Urinary bladder (tissue), 4 donors: ENCODE measurements around the gene PGBD5. TPM values are rescaled to one million over a fixed set of nuclear protein-coding genes. Genes with fewer than 3 reads are reported as not detected.
A peak's percentile ranks its signal among the peaks of the same experiment; 100 is the strongest.
"Not testable (repeated sequence)": the region's sequence is repeated elsewhere in the genome, so short reads cannot be mapped to it uniquely, and the experiment has no call there.

Experiments
- DNase-seq: peaks from one replicate; pipeline ENCODE4 v3.0.0-alpha.2; 2015; ENCODE audit errors: extremely low spot score
- H3K27ac ChIP-seq: one replicate; pipeline ENCODE4 v1.5.1; 2013; ENCODE audit warnings: low read depth, mild to moderate bottlenecking, moderate library complexity
- H3K36me3 ChIP-seq: one replicate; pipeline ENCODE4 v1.6.1; 2013; ENCODE audit warnings: mild to moderate bottlenecking, moderate library complexity; ENCODE audit not compliant: insufficient read depth
- H3K4me1 ChIP-seq: one replicate; pipeline ENCODE4 v1.6.1; 2013; ENCODE audit warnings: mild to moderate bottlenecking, moderate library complexity; ENCODE audit not compliant: insufficient read depth
- H3K4me3 ChIP-seq: one replicate; pipeline ENCODE4 v1.5.1; 2013; ENCODE audit warnings: low read depth, low read length
- WGBS: extraction: QIAGEN DNeasy Blood & Tissue Kit; methylation state at CpG from one replicate; pipeline ENCODE4 v1.1.7; 2013; 5-methylcytosine and 5-hydroxymethylcytosine counted together
- polyA plus RNA-seq: library from polyadenylated mRNA; stranded (reverse); fragments of 200-250 nt; gene quantifications from one replicate; pipeline ENCODE4 v1.2.3, GENCODE V29; 2013
- total RNA-seq: library from RNA; depleted of rRNA; stranded (reverse); fragments of >200 nt; gene quantifications from one replicate; pipeline ENCODE4 v1.2.3, GENCODE V29; 2014
- donor health status: healthy with polysubstance abuse.
- donor health status: healthy.

Gene PGBD5
- total RNA-seq (2.5 TPM), polyA plus RNA-seq (0.52 TPM)

- peak; percentile 15 for DNase-seq
- Histone ChIP-seq H3K36me3 (no peaks in the 10 kb centered on the region), H3K4me3 (peak within 1 kb of the TSS; percentile 75), H3K4me1 (no peaks in the 10 kb centered on the region), H3K27ac (no peak within 1 kb of the TSS)
- WGBS, result 1% methylated on average over 81 of the region's 93 CpGs
These were observed at the start of gene PGBD5 for GRCh38 chr1:230426246-230427093. TSS of gene PGBD5 (minus strand) at chr1:230426332. CDS start at chr1:230425928, 404 bp downstream.

GRCh38 chr1:230474924-230475323 lies 48.8 kb upstream of the PGBD5 start:
- not testable (repeated sequence) for DNase-seq, H3K4me3 ChIP-seq, H3K36me3 ChIP-seq, H3K27ac ChIP-seq, H3K4me1 ChIP-seq
- 77% methylated on average over 5 of the region's 5 CpGs for WGBS

- 93% methylated on average over 1 of the region's 1 CpG for WGBS
These were observed 44.6 kb upstream of the PGBD5 start for GRCh38 chr1:230470750-230471149.

GRCh38 chr1:230469271-230469670 lies 43.1 kb upstream of the PGBD5 start:
- no peak for DNase-seq
- Histone ChIP-seq H3K4me1 (no peaks in the 10 kb centered on the region), H3K36me3 (no peaks in the 10 kb centered on the region), H3K4me3 (no peak overlapping the region), H3K27ac (no peak overlapping the region)

More at GRCh38 chr1:230470750-230471149, 44.6 kb upstream of the PGBD5 start:
- H3K27ac ChIP-seq, H3K4me3 ChIP-seq, H3K36me3 ChIP-seq, H3K4me1 ChIP-seq, DNase-seq: not testable (repeated sequence)

- Histone ChIP-seq H3K27ac (no peak overlapping the region), H3K36me3 (no peaks in the 10 kb centered on the region), H3K4me1 (no peaks in the 10 kb centered on the region), H3K4me3 (no peak overlapping the region)
- WGBS, result 38% methylated on average over 1 of the region's 1 CpG
- no peak for DNase-seq
These were observed 39.6 kb upstream of the PGBD5 start for GRCh38 chr1:230465691-230466090.

- 35% methylated on average over 4 of the region's 4 CpGs for whole genome bisulfite sequencing
- Histone ChIP-seq H3K4me1 (no peaks in the 10 kb centered on the region), H3K36me3 (no peaks in the 10 kb centered on the region), H3K27ac (no peak overlapping the region), H3K4me3 (no peak overlapping the region)
- DNase-seq, result no peak
These were observed 38.5 kb upstream of the PGBD5 start for GRCh38 chr1:230464671-230465070.

GRCh38 chr1:230463760-230464159 lies 37.6 kb upstream of the PGBD5 start:
- Histone ChIP-seq H3K27ac (no peak overlapping the region), H3K4me1 (no peaks in the 10 kb centered on the region), H3K36me3 (no peaks in the 10 kb centered on the region), H3K4me3 (no peak overlapping the region)
- no peak for DNase-seq
- 58% methylated on average over 5 of the region's 5 CpGs for WGBS

GRCh38 chr1:230463326-230463725 lies 37.2 kb upstream of the PGBD5 start:
- WGBS, result 81% methylated on average over 2 of the region's 2 CpGs

GRCh38 chr1:230459465-230459864 lies 33.3 kb upstream of the PGBD5 start:
- Histone ChIP-seq H3K27ac (no peak overlapping the region), H3K4me3 (no peak overlapping the region), H3K36me3 (no peaks in the 10 kb centered on the region), H3K4me1 (no peaks in the 10 kb centered on the region)
- no peak for DNase-seq
- WGBS, result 49% methylated on average over 5 of the region's 5 CpGs

More at GRCh38 chr1:230463326-230463725, 37.2 kb upstream of the PGBD5 start:
- Histone ChIP-seq H3K4me1 (no peaks in the 10 kb centered on the region), H3K4me3 (no peak overlapping the region), H3K36me3 (no peaks in the 10 kb centered on the region), H3K27ac (no peak overlapping the region)
- no peak for DNase-seq

GRCh38 chr1:230458509-230458908 lies 32.4 kb upstream of the PGBD5 start:
- WGBS, result 33% methylated on average over 1 of the region's 1 CpG

GRCh38 chr1:230456478-230456877 lies 30.3 kb upstream of the PGBD5 start:
- no peak overlapping the region for H3K4me3 ChIP-seq
- no peaks in the 10 kb centered on the region for H3K36me3 ChIP-seq
- 86% methylated on average over 9 of the region's 9 CpGs for WGBS
- H3K4me1 ChIP-seq, result no peaks in the 10 kb centered on the region
- no peak for DNase-seq
- no peak overlapping the region for H3K27ac ChIP-seq

More at GRCh38 chr1:230458509-230458908, 32.4 kb upstream of the PGBD5 start:
- Histone ChIP-seq H3K27ac (no peak overlapping the region), H3K4me1 (no peaks in the 10 kb centered on the region), H3K4me3 (no peak overlapping the region), H3K36me3 (no peaks in the 10 kb centered on the region)
- DNase-seq, result no peak

- 79% methylated on average over 1 of the region's 1 CpG for WGBS
- no peaks in the 10 kb centered on the region for H3K4me1 ChIP-seq
- no peak for DNase-seq
- no peak overlapping the region for H3K27ac ChIP-seq
- no peaks in the 10 kb centered on the region for H3K36me3 ChIP-seq
- H3K4me3 ChIP-seq, result no peak overlapping the region
These were observed 29.2 kb upstream of the PGBD5 start for GRCh38 chr1:230455291-230455690.

GRCh38 chr1:230453377-230453776 lies 27.2 kb upstream of the PGBD5 start:
- H3K4me1 ChIP-seq, result no peaks in the 10 kb centered on the region

GRCh38 chr1:230441183-230442029 lies 15.3 kb upstream of the PGBD5 start:
- no peak overlapping the region for H3K4me3 ChIP-seq
- H3K27ac ChIP-seq, result no peak overlapping the region
- WGBS, result 54% methylated on average over 10 of the region's 10 CpGs
- H3K4me1 ChIP-seq, result no peaks in the 10 kb centered on the region
- DNase-seq, result no peak
- no peaks in the 10 kb centered on the region for H3K36me3 ChIP-seq

More at GRCh38 chr1:230453377-230453776, 27.2 kb upstream of the PGBD5 start:
- Histone ChIP-seq H3K4me3 (no peak overlapping the region), H3K27ac (no peak overlapping the region), H3K36me3 (no peaks in the 10 kb centered on the region)
- DNase-seq, result no peak
- 31% methylated on average over 2 of the region's 2 CpGs for WGBS
